Spleen (tissue), 11 donors: ENCODE data around the gene SHFL. TPM values are rescaled to one million over a fixed set of nuclear protein-coding genes. Genes with fewer than 3 reads are reported as not detected.

Source experiments
- DNase-seq: peaks from one replicate; pipeline ENCODE4 v3.0.0-alpha.2; 2020
- H3K27ac ChIP-seq, 8 donors: fragments of 200-600 bp; sonication (generic) in 7 of 8; 1 replicate in 4 of 8; 2 replicates in 4 of 8; pipeline versions ENCODE4 v1.5.0 to v1.8.0; 2016 to 2021; ENCODE audit warnings: inconsistent platforms in 4 of 8, mild to moderate bottlenecking in 4 of 8, moderate library complexity in 1 of 8
- H3K27me3 ChIP-seq, 7 donors: fragments of 200-600 bp; sonication (generic) in 6 of 7; replicated peaks in 1 of 7; 1 replicate in 4 of 7; 2 replicates in 3 of 7; pipeline versions ENCODE4 v1.5.0 to v1.8.0; 2016 to 2021; ENCODE audit warnings: inconsistent platforms in 3 of 7, mild to moderate bottlenecking in 1 of 7
- H3K36me3 ChIP-seq, 6 donors: fragments of 200-600 bp; sonication (generic) in 5 of 6; 1 replicate in 4 of 6; 2 replicates in 2 of 6; pipeline versions ENCODE4 v1.5.0 to v1.8.0; 2016 to 2021; ENCODE audit warnings: inconsistent platforms in 2 of 6
- H3K4me1 ChIP-seq, 6 donors: fragments of 200-600 bp; sonication (generic) in 5 of 6; 1 replicate in 3 of 6; 2 replicates in 3 of 6; pipeline versions ENCODE4 v1.5.0 to v1.8.0; 2016 to 2021; ENCODE audit warnings: inconsistent platforms in 3 of 6
- H3K4me3 ChIP-seq, 8 donors: fragments of 200-600 bp; sonication (generic) in 7 of 8; 1 replicate in 4 of 8; 2 replicates in 4 of 8; pipeline versions ENCODE4 v1.5.0 to v1.8.0; 2016 to 2021; ENCODE audit warnings: inconsistent platforms in 4 of 8, mild to moderate bottlenecking in 4 of 8, moderate library complexity in 2 of 8
- H3K9me3 ChIP-seq, 8 donors: fragments of 200-600 bp; sonication (generic) in 7 of 8; 1 replicate in 4 of 8; 2 replicates in 4 of 8; pipeline versions ENCODE4 v1.5.0 to v1.8.0; 2016 to 2021; ENCODE audit warnings: inconsistent platforms in 4 of 8
- CTCF ChIP-seq, 11 experiments: fragments of 200-600 bp in 7 of 11; fragments of 450-650 bp in 4 of 11; sonication (generic) in 4 of 11; IDR thresholded peaks in 8 of 11; conservative IDR thresholded peaks in 3 of 11; 1 replicate in 7 of 11; 2 replicates in 4 of 11; pipeline versions ENCODE4 v1.4.0 to v1.8.0; 2016 to 2021; ENCODE audit warnings: antibody characterized with exemption in 11 of 11, inconsistent platforms in 4 of 11, mild to moderate bottlenecking in 1 of 11
- POLR2A ChIP-seq, 3 donors: fragments of 450-650 bp; IDR thresholded peaks; one replicate each; pipeline ENCODE4 v1.5.1; 2017; ENCODE audit warnings: antibody characterized with exemption in 3 of 3, mild to moderate bottlenecking in 1 of 3
- POLR2AphosphoS5 ChIP-seq, 3 donors: sonication (generic); formaldehyde crosslinking; IDR thresholded peaks; one replicate each; pipeline ENCODE4 v1.5.1; 2017; ENCODE audit warnings: antibody characterized with exemption in 3 of 3
- WGBS, 5 donors: extraction: QIAGEN DNeasy Blood & Tissue Kit in 3 of 5; methylation state at CpG; one replicate each; pipeline versions ENCODE4 v1.1.5 to v1.1.7; 2013 to 2018; 5-methylcytosine and 5-hydroxymethylcytosine counted together
- intact Hi-C: fragments of 100-400 bp; cut with DNase I; formaldehyde crosslinking; loops from one replicate; pipeline ENCODE4 v1.15.0; 2023; ENCODE audit warnings: low total_unique reads
- polyA plus RNA-seq, 3 donors: library from polyadenylated mRNA; stranded (reverse); fragments of 200-250 nt; gene quantifications; one replicate each; pipeline ENCODE4 v1.2.1, GENCODE V29; 2013
- total RNA-seq, 7 donors: library from RNA; depleted of rRNA in 3 of 7; stranded (reverse); fragments of >200 nt in 3 of 7; fragmentation: NEBNext Ultra II Directional in 4 of 7; extraction: Animal tissue kit (Norgen Biotek cat#: 25700) in 4 of 7; gene quantifications; one replicate each; pipeline versions ENCODE4 v1.1.0 to v1.2.1, GENCODE V29; 2016 to 2021
- donor health status: healthy with polysubstance abuse.
- donor health status: DM: no; HTN: no; CAD: no; lungs with moderate emphysema.
- donor health status: DM: no; HTN: no; CAD: no.
- donor health status: Bipolar disorder and iron deficiency.
- donor health status: healthy.
- donor health status: DM: no; HTN: no; CAD: no.
- donor health status: DM: yes; HTN: yes; CAD: no.

SHFL gene
- total and polyA plus RNA-seq, 10 donors: 33.0 to 65.6 (median 55.1) TPM

DNA sequence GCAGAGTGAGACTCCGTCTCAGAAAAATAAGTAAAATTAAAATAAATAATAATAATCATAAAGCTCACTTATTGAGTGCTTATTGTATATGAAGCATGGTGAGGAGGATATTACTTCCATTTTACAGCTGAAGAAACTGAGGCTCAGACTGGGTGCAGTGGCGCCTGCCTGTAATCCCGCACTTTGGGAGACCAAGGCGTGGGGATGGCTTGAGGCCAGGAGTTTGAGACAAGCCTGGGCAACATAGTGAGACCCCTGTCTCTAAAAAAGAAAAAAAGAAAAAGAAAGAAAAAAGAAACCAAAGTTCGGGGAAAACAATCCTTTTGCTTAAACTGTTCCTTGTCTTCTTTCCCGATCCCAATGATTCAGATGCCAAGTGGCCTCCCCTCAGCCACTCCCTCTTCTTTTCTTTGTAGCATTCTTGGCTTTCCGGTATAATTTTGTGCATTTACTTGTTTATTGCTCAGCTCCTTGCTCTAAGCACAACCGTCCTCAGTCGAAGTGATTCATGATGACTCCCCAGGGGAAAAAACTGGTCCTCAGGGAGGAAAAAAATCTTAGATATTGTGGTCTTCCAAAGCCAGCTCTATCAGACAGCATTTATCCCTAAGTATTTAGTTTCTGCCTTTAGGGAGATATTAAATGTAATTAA is 34.5 kb downstream of the SHFL start:
- H3K4me3 ChIP-seq: no peak overlapping the region
- WGBS, 5 donors: 78 to 87% (median 84%) methylated on average over 9 of the region's 9 CpGs
- no peaks in the 10 kb centered on the region for H3K9me3 ChIP-seq
- H3K27ac ChIP-seq: no peak overlapping the region
- no peaks in the 10 kb centered on the region for H3K27me3 ChIP-seq
- peaks cover 2 to 49% (median 28%) of the 10 kb centered on the region in 6 donors for H3K36me3 ChIP-seq
- peaks cover 7 to 55% (median 30%) of the 10 kb centered on the region in 6 donors for H3K4me1 ChIP-seq
- no peak for TF ChIP-seq POLR2AphosphoS5 (IDR thresholded peaks at IDR 0.05)
- TF ChIP-seq POLR2A (IDR thresholded peaks at IDR 0.05): no peak
- intact Hi-C loops: no loop called here
- no peak for DNase-seq

DNA sequence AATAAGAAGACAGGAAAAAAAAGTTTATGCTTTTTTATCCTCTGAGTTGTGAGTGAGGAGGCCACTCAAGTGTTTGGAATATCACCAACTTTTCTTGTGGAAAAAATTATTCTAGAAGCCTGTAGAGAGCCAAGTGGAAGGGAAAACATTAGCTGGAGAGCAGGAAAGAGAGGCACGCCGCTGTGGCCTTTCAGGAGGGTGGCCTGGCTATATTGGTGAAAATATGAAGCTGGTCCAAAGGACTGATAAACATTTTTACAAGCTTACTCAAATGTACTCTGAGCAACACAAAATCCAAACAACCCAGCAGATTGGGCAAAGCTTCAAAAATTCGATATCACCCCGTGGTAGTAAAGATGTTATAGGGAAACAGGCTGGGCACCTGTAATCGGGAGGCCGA is 35.9 kb downstream of the SHFL start:
- no peak for DNase-seq
- intact Hi-C loops: no loop called here
- no peak overlapping the region for H3K4me3 ChIP-seq
- H3K27ac ChIP-seq: no peak overlapping the region
- TF ChIP-seq POLR2AphosphoS5 (IDR thresholded peaks at IDR 0.05) (no peak), POLR2A (IDR thresholded peaks at IDR 0.05) (no peak), CTCF (IDR thresholded peaks at IDR 0.05 in 8 of 11, conservative IDR thresholded peaks at IDR 0.05 in 3 of 11) (no peak)
- H3K27me3 ChIP-seq: no peaks in the 10 kb centered on the region
- peaks cover 7 to 55% (median 29%) of the 10 kb centered on the region in 6 donors for H3K4me1 ChIP-seq
- no peaks in the 10 kb centered on the region for H3K9me3 ChIP-seq
- H3K36me3 ChIP-seq: peaks cover 0 to 49% (median 14%) of the 10 kb centered on the region in 6 donors
- 86 to 94% (median 89%) methylated on average over 6 of the region's 6 CpGs for WGBS, 5 donors

GRCh38 chr19:10124429-10124828 is 38.3 kb downstream of the SHFL start:
- H3K4me3 ChIP-seq: no peak overlapping the region
- no peaks in the 10 kb centered on the region for H3K27me3 ChIP-seq
- intact Hi-C loops: no loop called here
- H3K4me1 ChIP-seq: peaks cover 0 to 31% (median 8%) of the 10 kb centered on the region in 6 donors
- H3K9me3 ChIP-seq: no peaks in the 10 kb centered on the region
- no peak for TF ChIP-seq CTCF (IDR thresholded peaks at IDR 0.05 in 8 of 11, conservative IDR thresholded peaks at IDR 0.05 in 3 of 11)
- no peak for TF ChIP-seq POLR2A (IDR thresholded peaks at IDR 0.05)
- no peak for TF ChIP-seq POLR2AphosphoS5 (IDR thresholded peaks at IDR 0.05)
- DNase-seq: no peak
- H3K27ac ChIP-seq: no peak overlapping the region
- peaks cover 0 to 54% (median 5%) of the 10 kb centered on the region in 6 donors for H3K36me3 ChIP-seq
- 93 to 99% (median 96%) methylated on average over 7 of the region's 7 CpGs for WGBS, 5 donors

GRCh38 chr19:10126213-10126639 is 40.1 kb downstream of the SHFL start:
- intact Hi-C loops: no loop called here
- no peak for TF ChIP-seq POLR2A (IDR thresholded peaks at IDR 0.05)
- no peak for TF ChIP-seq POLR2AphosphoS5 (IDR thresholded peaks at IDR 0.05)
- no peak for TF ChIP-seq CTCF (IDR thresholded peaks at IDR 0.05 in 8 of 11, conservative IDR thresholded peaks at IDR 0.05 in 3 of 11)
- Histone ChIP-seq H3K9me3 (no peaks in the 10 kb centered on the region), H3K4me1 (peaks cover 0 to 18% (median 0%) of the 10 kb centered on the region in 6 donors), H3K4me3 (no peak overlapping the region), H3K27me3 (no peaks in the 10 kb centered on the region), H3K36me3 (peaks cover 0 to 72% (median 20%) of the 10 kb centered on the region in 6 donors), H3K27ac (peak overlapping the region in 6 of 8 donors; percentile 15 to 73 (median 55))
- 45 to 87% (median 64%) methylated on average over 4 of the region's 4 CpGs for WGBS, 5 donors
- no peak for DNase-seq
